ENCODE measurements around the gene NGFR. TPM values are rescaled to one million over a fixed set of nuclear protein-coding genes. Genes with fewer than 3 reads are reported as not detected.

NGFR gene
- polyA plus RNA-seq, 1 of the 3 experiments (the other 2 are of a cell fraction) = 0.76 TPM

- no peaks in the 10 kb centered on the region for H3K79me2 ChIP-seq (ENCODE audit: insufficient read depth)
- WGBS (ENCODE audit: low lambda C conversion rate) = 60% methylated on average over 11 of the region's 11 CpGs
- H3K4me3 ChIP-seq (ENCODE audit: low read depth in 2 of 2, low read length in 1 of 2) = no peak overlapping the region
- POLR2A ChIA-PET = no interaction called here
- peak in 1 of 2 experiments; percentile 70; a peak in 1 of 4 replicates for TF ChIP-seq EP300 (IDR thresholded peaks at IDR 0.05; ENCODE audit: borderline replicate concordance in 1 of 2, low read depth in 1 of 2, low read length in 1 of 2)
- peak; percentile 82 for TF ChIP-seq GATA2 (CRISPR knock-in tag; IDR thresholded peaks at IDR 0.05)
- TF ChIP-seq CTCF (IDR thresholded peaks at IDR 0.05) = no peak
- TF ChIP-seq USF2 (IDR thresholded peaks at IDR 0.05; ENCODE audit: borderline replicate concordance, low read depth, low read length) = no peak
- TF ChIP-seq RAD21 (IDR thresholded peaks at IDR 0.05; ENCODE audit: low read length) = peak; percentile 3; the same call in 1 of the 2 replicates
- H4K20me1 ChIP-seq (ENCODE audit: insufficient read depth) = no peaks in the 10 kb centered on the region
- H3K27me3 ChIP-seq (ENCODE audit: insufficient read depth) = peaks cover 14% of the 10 kb centered on the region; the same call in 1 of the 2 replicates
- no peaks in the 10 kb centered on the region for H3K9me2 ChIP-seq
- H3F3A ChIP-seq (replicated peaks; ENCODE audit: insufficient read depth) = no peaks in the 10 kb centered on the region
- H3K4me1 ChIP-seq (ENCODE audit: control insufficient read depth in 1 of 2, insufficient read depth in 2 of 2, low read depth in 1 of 2, low read length in 1 of 2) = peaks cover 0 to 41% of the 10 kb centered on the region in 2 experiments; a peak in 1 of 4 replicates
- H3K36me3 ChIP-seq (replicated peaks in 1 of 2; ENCODE audit: control insufficient read depth in 1 of 2, insufficient read depth in 2 of 2, low read length in 1 of 2) = no peaks in the 10 kb centered on the region
- no peaks in the 10 kb centered on the region for H3K9me3 ChIP-seq
- CTCF ChIA-PET = interaction anchor here (0.6 to 11.7 kb wide), 11 partner anchors 14 to 424 kb away, joined by 3 to 144 read pairs (median 4); no protein-coding TSS in a partner anchor
- peak overlapping the region in 1 of 2 experiments; percentile 51; a peak in 1 of 4 replicates for H3K27ac ChIP-seq (ENCODE audit: low read depth in 2 of 2, low read length in 1 of 2)
- H3K4me2 ChIP-seq = no peak overlapping the region
- peak; percentile 82 for DNase-seq
- no peak overlapping the region for H2AFZ ChIP-seq (ENCODE audit: low read depth)
- H3K9ac ChIP-seq = no peak overlapping the region
These were observed 33.0 kb downstream of the NGFR start for GRCh38 chr17:49527927-49528651.

GRCh38 chr17:49528966-49529365 is 33.9 kb downstream of the NGFR start:
- peaks cover 0 to 33% of the 10 kb centered on the region in 2 experiments; a peak in 1 of 4 replicates for H3K4me1 ChIP-seq (ENCODE audit: control insufficient read depth in 1 of 2, insufficient read depth in 2 of 2, low read depth in 1 of 2, low read length in 1 of 2)

More at GRCh38 chr17:49528966-49529365, 33.9 kb downstream of the NGFR start:
- DNase-seq = peak; percentile 23
- 75% methylated on average over 3 of the region's 3 CpGs for WGBS (ENCODE audit: low lambda C conversion rate)
- CTCF ChIA-PET = interaction anchor here (0.7 to 11.7 kb wide), 2 partner anchors 28 to 33 kb away, joined by 3 to 144 read pairs; no protein-coding TSS in a partner anchor
- peaks cover 16% of the 10 kb centered on the region; the same call in 1 of the 2 replicates for H3K27me3 ChIP-seq (ENCODE audit: insufficient read depth)
- POLR2A ChIA-PET = no interaction called here
- H2AFZ ChIP-seq (ENCODE audit: low read depth) = no peak overlapping the region
- H3K27ac ChIP-seq (ENCODE audit: low read depth in 2 of 2, low read length in 1 of 2) = no peak overlapping the region
- H3K36me3 ChIP-seq (replicated peaks in 1 of 2; ENCODE audit: control insufficient read depth in 1 of 2, insufficient read depth in 2 of 2, low read length in 1 of 2) = no peaks in the 10 kb centered on the region
- no peaks in the 10 kb centered on the region for H3K79me2 ChIP-seq (ENCODE audit: insufficient read depth)
- H3K9me2 ChIP-seq = no peaks in the 10 kb centered on the region
- no peaks in the 10 kb centered on the region for H3K9me3 ChIP-seq
- no peak overlapping the region for H3K4me2 ChIP-seq
- no peak overlapping the region for H3K9ac ChIP-seq
- H4K20me1 ChIP-seq (ENCODE audit: insufficient read depth) = no peaks in the 10 kb centered on the region
- H3K4me3 ChIP-seq (ENCODE audit: low read depth in 2 of 2, low read length in 1 of 2) = no peak overlapping the region
- no peak for TF ChIP-seq TCF12 (IDR thresholded peaks at IDR 0.05)
- TF ChIP-seq POLR2AphosphoS5 (IDR thresholded peaks at IDR 0.05; ENCODE audit: low read depth, low read length) = no peak
- TF ChIP-seq RXRA (IDR thresholded peaks at IDR 0.05; ENCODE audit: borderline replicate concordance, low read depth) = no peak
- TF ChIP-seq RFX5 (IDR thresholded peaks at IDR 0.05; ENCODE audit: low read length) = no peak
- no peak for TF ChIP-seq SIN3A (IDR thresholded peaks at IDR 0.05; ENCODE audit: borderline replicate concordance, low read depth, low read length)
- TF ChIP-seq NRF1 (IDR thresholded peaks at IDR 0.05; ENCODE audit: low read depth, low read length) = no peak
- no peaks in the 10 kb centered on the region for H3F3A ChIP-seq (replicated peaks; ENCODE audit: insufficient read depth)
